Gastrocnemius medialis (tissue), 4 donors: ENCODE results near the gene TSPAN17. TPM values are rescaled to one million over a fixed set of nuclear protein-coding genes. Genes with fewer than 3 reads are reported as not detected.

Source experiments
- ATAC-seq, 2 donors: fragments of 150-250 bp; one replicate each; pipeline ENCODE4 v1.9.1; 2016
- DNase-seq, 2 donors: peaks; one replicate each; pipeline ENCODE4 v3.0.0-alpha.2; 2019
- H3K27ac ChIP-seq, 4 donors: fragments of 200-600 bp; sonication (generic); 1 replicate in 1 of 4; 2 replicates in 3 of 4; pipeline ENCODE4 v1.5.1; 2016 to 2018; ENCODE audit warnings: mild to moderate bottlenecking in 2 of 4, moderate library complexity in 1 of 4
- H3K27me3 ChIP-seq, 3 donors: fragments of 200-600 bp; sonication (generic) in 2 of 3; 1 replicate in 1 of 3; 2 replicates in 2 of 3; pipeline versions ENCODE4 v1.5.1 to v1.6.0; 2016 to 2019; ENCODE audit warnings: mild to moderate bottlenecking in 1 of 3, moderate library complexity in 1 of 3
- H3K36me3 ChIP-seq, 2 donors: fragments of 200-600 bp; sonication (generic) in 1 of 2; one replicate each; pipeline ENCODE4 v1.5.1; 2017 to 2018
- H3K4me1 ChIP-seq, 2 donors: fragments of 200-600 bp; sonication (generic) in 1 of 2; one replicate each; pipeline ENCODE4 v1.5.1; 2016 to 2017; ENCODE audit warnings: mild to moderate bottlenecking in 2 of 2
- H3K4me3 ChIP-seq, 4 donors: fragments of 200-600 bp; sonication (generic) in 3 of 4; 1 replicate in 1 of 4; 2 replicates in 3 of 4; pipeline ENCODE4 v1.5.1; 2016 to 2019; ENCODE audit warnings: mild to moderate bottlenecking in 2 of 4
- H3K9me3 ChIP-seq, 3 donors: fragments of 200-600 bp; sonication (generic) in 2 of 3; 1 replicate in 1 of 3; 2 replicates in 2 of 3; pipeline ENCODE4 v1.5.1; 2016 to 2019
- POLR2A ChIP-seq, 2 donors: fragments of 450-650 bp; IDR thresholded peaks; one replicate each; pipeline ENCODE4 v1.6.1; 2017; ENCODE audit warnings: antibody characterized with exemption in 2 of 2, mild to moderate bottlenecking in 2 of 2, moderate library complexity in 2 of 2
- in situ Hi-C, 4 donors: fragments of 200-750 bp; cut with MboI; loops; one replicate each; pipeline versions ENCODE4 v1.15.0 to v1.8.0; 2017; ENCODE audit warnings: low sequenced_read_pairs in 4 of 4
- intact Hi-C: fragments of 100-400 bp; cut with DNase I; formaldehyde crosslinking; loops from one replicate; pipeline ENCODE4 v1.15.1; 2023; ENCODE audit warnings: low total_unique reads
- total RNA-seq, 4 donors: library from RNA; depleted of rRNA; stranded (reverse); fragments of >200 nt; gene quantifications; one replicate each; pipeline versions ENCODE4 v1.1.0 to v1.2.3, GENCODE V29; 2016
- TF ChIP-seq, protein P1 (sequence below), 5 experiments: fragments of 450-650 bp in 3 of 5; fragments of 200-600 bp in 2 of 5; sonication (generic) in 2 of 5; IDR thresholded peaks in 4 of 5; conservative IDR thresholded peaks in 1 of 5; 1 replicate in 4 of 5; 2 replicates in 1 of 5; pipeline ENCODE4 v1.5.1; 2016 to 2019; ENCODE audit warnings: antibody characterized with exemption in 5 of 5, mild to moderate bottlenecking in 3 of 5, moderate library complexity in 3 of 5

TSPAN17 gene
- total RNA-seq, 4 donors from 2014 or later: 13.3 to 35.7 (median 27.2) TPM

DNA sequence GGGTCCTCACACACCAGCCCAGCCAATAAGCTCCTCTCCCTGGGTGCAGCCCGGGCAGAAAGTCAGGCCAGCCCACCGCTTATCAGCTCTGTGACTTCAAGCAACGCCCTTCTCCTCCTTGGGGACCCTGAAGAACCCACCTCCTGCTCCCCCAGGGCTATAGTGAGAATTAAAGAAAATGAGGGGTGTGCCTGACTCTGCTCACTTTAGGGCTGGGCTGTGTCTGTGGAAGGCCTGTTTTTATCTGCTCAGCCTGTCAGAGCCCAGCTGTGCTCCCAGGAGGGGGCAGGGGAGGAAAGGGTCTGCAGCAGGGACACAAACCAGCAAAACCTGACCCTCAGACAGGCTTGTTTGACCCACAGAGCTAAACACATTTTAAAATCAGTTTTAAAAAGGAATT, 41.3 kb upstream of the TSPAN17 start:
- ATAC-seq (no peak), DNase-seq (no peak)
- TF ChIP-seq POLR2A (IDR thresholded peaks at IDR 0.05): no peak
- TF ChIP-seq, protein P1, sequence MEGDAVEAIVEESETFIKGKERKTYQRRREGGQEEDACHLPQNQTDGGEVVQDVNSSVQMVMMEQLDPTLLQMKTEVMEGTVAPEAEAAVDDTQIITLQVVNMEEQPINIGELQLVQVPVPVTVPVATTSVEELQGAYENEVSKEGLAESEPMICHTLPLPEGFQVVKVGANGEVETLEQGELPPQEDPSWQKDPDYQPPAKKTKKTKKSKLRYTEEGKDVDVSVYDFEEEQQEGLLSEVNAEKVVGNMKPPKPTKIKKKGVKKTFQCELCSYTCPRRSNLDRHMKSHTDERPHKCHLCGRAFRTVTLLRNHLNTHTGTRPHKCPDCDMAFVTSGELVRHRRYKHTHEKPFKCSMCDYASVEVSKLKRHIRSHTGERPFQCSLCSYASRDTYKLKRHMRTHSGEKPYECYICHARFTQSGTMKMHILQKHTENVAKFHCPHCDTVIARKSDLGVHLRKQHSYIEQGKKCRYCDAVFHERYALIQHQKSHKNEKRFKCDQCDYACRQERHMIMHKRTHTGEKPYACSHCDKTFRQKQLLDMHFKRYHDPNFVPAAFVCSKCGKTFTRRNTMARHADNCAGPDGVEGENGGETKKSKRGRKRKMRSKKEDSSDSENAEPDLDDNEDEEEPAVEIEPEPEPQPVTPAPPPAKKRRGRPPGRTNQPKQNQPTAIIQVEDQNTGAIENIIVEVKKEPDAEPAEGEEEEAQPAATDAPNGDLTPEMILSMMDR (IDR thresholded peaks at IDR 0.05 in 4 of 5, conservative IDR thresholded peaks at IDR 0.05 in 1 of 5): no peak
- no peaks in the 10 kb centered on the region for H3K9me3 ChIP-seq
- intact Hi-C loops: no loop called here
- no peaks in the 10 kb centered on the region for H3K36me3 ChIP-seq
- peaks cover 5 to 19% (median 11%) of the 10 kb centered on the region in 3 donors for H3K27me3 ChIP-seq
- no peak overlapping the region for H3K4me3 ChIP-seq
- no peak overlapping the region for H3K27ac ChIP-seq
- H3K4me1 ChIP-seq: peaks cover 0 to 4% of the 10 kb centered on the region in 2 donors
- in situ Hi-C loops: no loop called here

GRCh38 chr5:176606875-176607274, 40.4 kb upstream of the TSPAN17 start:
- ATAC-seq: no peak
- intact Hi-C loops (no loop called here), in situ Hi-C loops (no loop called here)
- peaks cover 5 to 19% (median 11%) of the 10 kb centered on the region in 3 donors for H3K27me3 ChIP-seq
- no peak overlapping the region for H3K4me3 ChIP-seq
- peaks cover 0 to 4% of the 10 kb centered on the region in 2 donors for H3K4me1 ChIP-seq
- no peak for TF ChIP-seq POLR2A (IDR thresholded peaks at IDR 0.05)
- TF ChIP-seq, protein P1 (IDR thresholded peaks at IDR 0.05 in 4 of 5, conservative IDR thresholded peaks at IDR 0.05 in 1 of 5): no peak
- H3K27ac ChIP-seq: no peak overlapping the region
- no peak for DNase-seq
- H3K36me3 ChIP-seq: no peaks in the 10 kb centered on the region
- no peaks in the 10 kb centered on the region for H3K9me3 ChIP-seq

GRCh38 chr5:176608142-176608705, 39.1 kb upstream of the TSPAN17 start:
- Histone ChIP-seq H3K36me3 (no peaks in the 10 kb centered on the region), H3K9me3 (no peaks in the 10 kb centered on the region), H3K27ac (no peak overlapping the region), H3K4me3 (no peak overlapping the region), H3K4me1 (peaks cover 0 to 4% of the 10 kb centered on the region in 2 donors), H3K27me3 (peaks cover 5 to 19% (median 11%) of the 10 kb centered on the region in 3 donors)
- DNase-seq (no peak), ATAC-seq (no peak)
- in situ Hi-C loops: no loop called here
- TF ChIP-seq, protein P1 (IDR thresholded peaks at IDR 0.05 in 4 of 5, conservative IDR thresholded peaks at IDR 0.05 in 1 of 5): no peak
- TF ChIP-seq POLR2A (IDR thresholded peaks at IDR 0.05): no peak
- intact Hi-C loops: no loop called here

- H3K27me3 ChIP-seq: peaks cover 8 to 19% (median 11%) of the 10 kb centered on the region in 3 donors
- H3K27ac ChIP-seq: no peak overlapping the region
- ATAC-seq (peak in 1 of 2 donors; percentile 22), DNase-seq (no peak)
- peak overlapping the region; percentile 41 to 60 (median 49) for H3K4me3 ChIP-seq
- in situ Hi-C loops (no loop called here), intact Hi-C loops (no loop called here)
- peaks cover 0 to 4% of the 10 kb centered on the region in 2 donors for H3K4me1 ChIP-seq
- TF ChIP-seq POLR2A (IDR thresholded peaks at IDR 0.05): no peak
- TF ChIP-seq, protein P1 (IDR thresholded peaks at IDR 0.05 in 4 of 5, conservative IDR thresholded peaks at IDR 0.05 in 1 of 5): no peak
- H3K9me3 ChIP-seq: no peaks in the 10 kb centered on the region
- no peaks in the 10 kb centered on the region for H3K36me3 ChIP-seq
Measured at GRCh38 chr5:176608937-176609723, 38.2 kb upstream of the TSPAN17 start.
